H9 (cell line): Measurements from ENCODE around the gene FARP2. TPM values are rescaled to one million over a fixed set of nuclear protein-coding genes. Genes with fewer than 3 reads are reported as not detected.

Experiments used
- DNase-seq: peaks from one replicate; pipeline ENCODE4 v3.0.0-alpha.2; 2017
- H2AFZ ChIP-seq: one replicate; pipeline ENCODE4 v1.6.1; 2013; ENCODE audit warnings: mild to moderate bottlenecking, low read length, control low read depth, moderate library complexity
- H2AK5ac ChIP-seq: 2 replicates; pipeline ENCODE4 v1.6.1; 2013; ENCODE audit warnings: low read length, control low read depth, mixed read lengths; ENCODE audit not compliant: insufficient read length
- H2BK120ac ChIP-seq: one replicate; pipeline ENCODE4 v1.6.1; 2013; ENCODE audit warnings: low read depth, mild to moderate bottlenecking, low read length, control low read depth, inconsistent platforms; ENCODE audit not compliant: poor library complexity, severe bottlenecking
- H2BK12ac ChIP-seq: 2 replicates; pipeline ENCODE4 v1.6.1; 2013; ENCODE audit warnings: low read length, control low read depth, mixed read lengths, low read depth; ENCODE audit not compliant: insufficient read length
- H2BK15ac ChIP-seq: 2 replicates; pipeline ENCODE4 v1.6.1; 2013; ENCODE audit warnings: low read depth, low read length, control low read depth
- H2BK20ac ChIP-seq: one replicate; pipeline ENCODE4 v1.6.1; 2013; ENCODE audit warnings: low read depth, mild to moderate bottlenecking, low read length, control low read depth, inconsistent platforms; ENCODE audit not compliant: poor library complexity, severe bottlenecking
- H2BK5ac ChIP-seq: 2 replicates; pipeline ENCODE4 v1.6.1; 2013; ENCODE audit warnings: low read length, control low read depth, mixed read lengths; ENCODE audit not compliant: insufficient read length
- H3K14ac ChIP-seq: 2 replicates; pipeline ENCODE4 v1.6.1; 2013; ENCODE audit warnings: low read length, control low read depth; ENCODE audit not compliant: insufficient read depth
- H3K18ac ChIP-seq: 2 replicates; pipeline ENCODE4 v1.6.1; 2013; ENCODE audit warnings: low read depth, mild to moderate bottlenecking, mixed read lengths, low read length, control low read depth; ENCODE audit not compliant: insufficient read length
- H3K23ac ChIP-seq: 2 replicates; pipeline ENCODE4 v1.6.1; 2013; ENCODE audit warnings: low read length, control low read depth, mixed read lengths, low read depth; ENCODE audit not compliant: insufficient read length
- H3K23me2 ChIP-seq: 2 replicates; pipeline ENCODE4 v1.6.1; 2013; ENCODE audit warnings: low read depth, mild to moderate bottlenecking, mixed read lengths, low read length, control low read depth; ENCODE audit not compliant: insufficient read length, poor library complexity, severe bottlenecking
- H3K27ac ChIP-seq: 2 replicates; pipeline ENCODE4 v1.5.1; 2013; ENCODE audit warnings: low read length, control low read depth, mixed read lengths, low read depth; ENCODE audit not compliant: insufficient read length
- H3K27me3 ChIP-seq: 2 replicates; pipeline ENCODE4 v1.6.1; 2013; ENCODE audit warnings: low read length, control low read depth, inconsistent platforms; ENCODE audit not compliant: insufficient read depth
- H3K4ac ChIP-seq: 2 replicates; pipeline ENCODE4 v1.6.1; 2013; ENCODE audit warnings: low read depth, mild to moderate bottlenecking, control low read depth, inconsistent platforms, low read length, moderate library complexity
- H3K4me1 ChIP-seq: 2 replicates; pipeline ENCODE4 v1.6.1; 2013; ENCODE audit warnings: low read length, control low read depth, inconsistent platforms; ENCODE audit not compliant: insufficient read depth
- H3K4me2 ChIP-seq: 2 replicates; pipeline ENCODE4 v1.6.1; 2013; ENCODE audit warnings: low read length, control low read depth, mixed read lengths; ENCODE audit not compliant: insufficient read length, insufficient read depth
- H3K56ac ChIP-seq: 2 replicates; pipeline ENCODE4 v1.6.1; 2013; ENCODE audit warnings: low read depth, mild to moderate bottlenecking, mixed read lengths, low read length, control low read depth; ENCODE audit not compliant: insufficient read length
- H3K79me1 ChIP-seq: 2 replicates; pipeline ENCODE4 v1.6.1; 2013; ENCODE audit warnings: low read depth, mild to moderate bottlenecking, moderate library complexity, low read length, control low read depth, inconsistent platforms; ENCODE audit not compliant: insufficient read depth, poor library complexity, severe bottlenecking
- H3K79me2 ChIP-seq: 2 replicates; pipeline ENCODE4 v1.6.1; 2013; ENCODE audit warnings: low read length, control low read depth, inconsistent platforms; ENCODE audit not compliant: insufficient read depth
- H3K9ac ChIP-seq: 2 replicates; pipeline ENCODE4 v1.6.1; 2013; ENCODE audit warnings: low read length, control low read depth, mixed read lengths; ENCODE audit not compliant: insufficient read length; ENCODE audit errors: extremely low read depth
- H3K9me3 ChIP-seq: one replicate; pipeline ENCODE4 v1.6.1; 2013; ENCODE audit warnings: low read depth, low read length, inconsistent platforms; ENCODE audit not compliant: control insufficient read depth
- H3T11ph ChIP-seq: one replicate; pipeline ENCODE4 v1.6.1; 2013; ENCODE audit warnings: mild to moderate bottlenecking, low read length, control low read depth, inconsistent platforms
- H4K20me1 ChIP-seq: one replicate; pipeline ENCODE4 v1.6.1; 2013; ENCODE audit not compliant: control insufficient read depth, insufficient read length, insufficient read depth
- H4K5ac ChIP-seq: 2 replicates; pipeline ENCODE4 v1.6.1; 2013; ENCODE audit warnings: low read depth, mild to moderate bottlenecking, mixed read lengths, low read length, control low read depth; ENCODE audit not compliant: insufficient read length
- H4K8ac ChIP-seq: replicated peaks from 2 replicates; pipeline ENCODE4 v1.6.1; 2013; ENCODE audit warnings: low read length, control low read depth, mixed read lengths, low read depth; ENCODE audit not compliant: insufficient read length
- H4K91ac ChIP-seq: 2 replicates; pipeline ENCODE4 v1.6.1; 2013; ENCODE audit warnings: low read depth, mild to moderate bottlenecking, moderate library complexity, mixed read lengths, low read length, control low read depth; ENCODE audit not compliant: insufficient read length
- H3K27ac Mint-ChIP-seq, 3 experiments: 2 replicates in 2 of 3; 3 replicates in 1 of 3; pipeline ENCODE4 v1.8.0; 2020 to 2021; ENCODE audit warnings: mixed read lengths in 3 of 3, mild to moderate bottlenecking in 1 of 3, moderate library complexity in 1 of 3
- H3K27me3 Mint-ChIP-seq: 2 replicates; pipeline ENCODE4 v1.8.0; 2021; ENCODE audit warnings: low read depth, mild to moderate bottlenecking, moderate library complexity, mixed read lengths
- H3K36me3 Mint-ChIP-seq, 3 experiments: 2 replicates in 2 of 3; 3 replicates in 1 of 3; pipeline ENCODE4 v1.8.0; 2020 to 2021; ENCODE audit warnings: low read depth in 3 of 3, mixed read lengths in 3 of 3; ENCODE audit not compliant: insufficient read depth in 1 of 3
- H3K4me1 Mint-ChIP-seq, 2 experiments: 2 replicates each; pipeline ENCODE4 v1.8.0; 2020; ENCODE audit warnings: mixed read lengths in 2 of 2
- H3K4me3 Mint-ChIP-seq, 2 experiments: 2 replicates in 1 of 2; 3 replicates in 1 of 2; pipeline ENCODE4 v1.8.0; 2020 to 2021; ENCODE audit warnings: mild to moderate bottlenecking in 2 of 2, mixed read lengths in 2 of 2, moderate library complexity in 1 of 2
- H3K9me3 Mint-ChIP-seq, 2 experiments: 2 replicates in 1 of 2; 3 replicates in 1 of 2; pipeline ENCODE4 v1.8.0; 2020; ENCODE audit warnings: mild to moderate bottlenecking in 2 of 2, mixed read lengths in 2 of 2, moderate library complexity in 1 of 2
- CTCF ChIP-seq: fragments of 200-600 bp; sonication (generic); conservative IDR thresholded peaks from 3 replicates; pipeline ENCODE4 v1.8.0; 2021; ENCODE audit warnings: antibody characterized with exemption, mild to moderate bottlenecking
- whole genome bisulfite sequencing: extraction: QIAGEN DNeasy Blood & Tissue Kit; methylation state at CpG from one replicate; pipeline ENCODE4 v1.1.7; 2013; ENCODE audit warnings: missing lambda C conversion rate, low lambda C conversion rate, mixed read lengths; ENCODE audit not compliant: insufficient read length; ENCODE audit errors: extremely low coverage; 5-methylcytosine and 5-hydroxymethylcytosine counted together
- total RNA-seq: library from RNA; stranded (reverse); gene quantifications from 2 replicates; pipeline ENCODE4 v1.2.1, GENCODE V29; 2021

FARP2 gene
- total RNA-seq, 1 experiment from 2014 or later = 33.9 TPM

GRCh38 chr2:241315879-241316631 is 40.0 kb upstream of the FARP2 start, which contains the start of gene SEPTIN2:
TSS of gene SEPTIN2 (plus strand) at chr2:241315925. CDS start at chr2:241324233, 8,308 bp downstream.
- Mint-ChIP-seq H3K9me3 (no peaks in the 10 kb centered on the region; a peak in 1 of 5 replicates), H3K27ac (peak within 1 kb of the TSS; percentile 100), H3K4me1 (peaks cover 58% of the 10 kb centered on the region in 2 experiments), H3K27me3 (no peaks in the 10 kb centered on the region), H3K36me3 (peaks cover 4 to 25% (median 20%) of the 10 kb centered on the region in 3 experiments; a peak in 6 of 7 replicates), H3K4me3 (peak within 1 kb of the TSS; percentile 100)
- no peak within 1 kb of the TSS for H2BK15ac ChIP-seq
- H3K4ac ChIP-seq = no peak within 1 kb of the TSS; the same call in 1 of the 2 replicates
- H4K5ac ChIP-seq = peak within 1 kb of the TSS; percentile 84
- H3K27ac ChIP-seq = peak within 1 kb of the TSS; percentile 84
- no CpG with 5 or more reads among the region's 75 CpGs for WGBS
- peak within 1 kb of the TSS; percentile 99 for H3K14ac ChIP-seq
- H3K27me3 ChIP-seq = no peaks in the 10 kb centered on the region
- DNase-seq = no peak
- no peak within 1 kb of the TSS for H2AK5ac ChIP-seq
- no peak within 1 kb of the TSS for H2AFZ ChIP-seq
- H3K79me1 ChIP-seq = no peaks in the 10 kb centered on the region
- H3K18ac ChIP-seq = peak within 1 kb of the TSS; percentile 99
- H2BK20ac ChIP-seq = no peak within 1 kb of the TSS
- TF ChIP-seq CTCF = no peak
- H3K4me2 ChIP-seq = peak within 1 kb of the TSS; percentile 95
- no peaks in the 10 kb centered on the region for H4K20me1 ChIP-seq
- peaks cover 73% of the 10 kb centered on the region for H3K79me2 ChIP-seq
- H3K4me1 ChIP-seq = no peaks in the 10 kb centered on the region
- H3K9ac ChIP-seq = peak within 1 kb of the TSS; percentile 99
- H3T11ph ChIP-seq = no peak within 1 kb of the TSS
- peak within 1 kb of the TSS; percentile 81 for H2BK5ac ChIP-seq
- peak within 1 kb of the TSS; percentile 11 for H4K8ac ChIP-seq
- H3K23me2 ChIP-seq = peaks cover 9% of the 10 kb centered on the region
- H2BK12ac ChIP-seq = no peak within 1 kb of the TSS
- no peak within 1 kb of the TSS for H4K91ac ChIP-seq
- peak within 1 kb of the TSS; percentile 41 for H3K56ac ChIP-seq
- no peak within 1 kb of the TSS for H3K23ac ChIP-seq
- peak within 1 kb of the TSS; percentile 70 for H2BK120ac ChIP-seq
- no peaks in the 10 kb centered on the region for H3K9me3 ChIP-seq
